ENCODE data around the gene MACROD2. TPM values are rescaled to one million over a fixed set of nuclear protein-coding genes. Genes with fewer than 3 reads are reported as not detected.

Gene MACROD2
- total and polyA plus RNA-seq, 2 donors (not counting 1 experiment from before 2014, with no cell fraction given) = 5.3 to 6.7 TPM

- Mint-ChIP-seq H3K27ac (no peak overlapping the region), H3K9me3 (ENCODE audit: insufficient read depth) (no peaks in the 10 kb centered on the region), H3K4me3 (no peak overlapping the region), H3K27me3 (no peaks in the 10 kb centered on the region), H3K4me1 (no peaks in the 10 kb centered on the region)
- no peak overlapping the region for H3K27ac ChIP-seq (ENCODE audit: low read length in 2 of 2)
- intact Hi-C loops (cut with micrococcal nuclease) = no loop called here
- no peaks in the 10 kb centered on the region for H3K4me1 ChIP-seq (ENCODE audit: control insufficient read depth in 2 of 2, insufficient read depth in 2 of 2, low read length in 2 of 2)
- H3K4me3 ChIP-seq (ENCODE audit: control extremely low read depth in 1 of 5, extremely low read depth in 1 of 5, insufficient read depth in 1 of 5, low read depth in 2 of 5, low read length in 4 of 5) = no peak overlapping the region
- 83% methylated on average over 1 of the region's 3 CpGs for WGBS (ENCODE audit: insufficient coverage)
- no peaks in the 10 kb centered on the region for H4K20me1 ChIP-seq (ENCODE audit: control insufficient read depth, insufficient read depth, low read length, poor library complexity, severe bottlenecking)
- no peaks in the 10 kb centered on the region for H3K79me2 ChIP-seq (ENCODE audit: control insufficient read depth, insufficient read depth, low read length)
- no peak overlapping the region for H3K9ac ChIP-seq (ENCODE audit: low read length)
- no peaks in the 10 kb centered on the region for H3K36me3 ChIP-seq (replicated peaks in 1 of 2; ENCODE audit: control extremely low read depth in 1 of 2, control insufficient read depth in 1 of 2, extremely low read depth in 1 of 2, insufficient read depth in 2 of 2, low read length in 1 of 2)
- POLR2A ChIA-PET = no interaction called here
- TF ChIP-seq CTCF (IDR thresholded peaks at IDR 0.05) (no peak), EZH2 (IDR thresholded peaks at IDR 0.05; ENCODE audit: borderline replicate concordance, insufficient read depth, low read depth, low read length, poor library complexity, severe bottlenecking) (no peak)
- DNase-seq (no peak), ATAC-seq (ENCODE audit: low read depth) (no peak)
- no peak overlapping the region for H2AFZ ChIP-seq (ENCODE audit: insufficient read depth, low read depth, low read length, poor library complexity, severe bottlenecking)
- H3K9me3 ChIP-seq (ENCODE audit: control extremely low read depth in 1 of 3, control insufficient read depth in 2 of 3, insufficient read depth in 1 of 3, low read length in 2 of 3) = peaks cover 0 to 2% (median 0%) of the 10 kb centered on the region in 3 donors
- H3K27me3 ChIP-seq (replicated peaks in 1 of 4; ENCODE audit: control extremely low read depth in 1 of 4, control insufficient read depth in 3 of 4, insufficient read depth in 4 of 4, low read length in 3 of 4) = no peaks in the 10 kb centered on the region
- H3K4me2 ChIP-seq (replicated peaks; ENCODE audit: low read depth, low read length, poor library complexity, severe bottlenecking) = no peak overlapping the region
- CTCF ChIA-PET = no interaction called here
These were observed 1410.8 kb downstream of the MACROD2 start for GRCh38 chr20:15406072-15406471.

GRCh38 chr20:15411781-15412180 lies 1416.5 kb downstream of the MACROD2 start:
- DNase-seq = no peak
- intact Hi-C loops (cut with micrococcal nuclease) = no loop called here
- Histone ChIP-seq H3K27me3 (replicated peaks in 1 of 4; ENCODE audit: control extremely low read depth in 1 of 4, control insufficient read depth in 3 of 4, insufficient read depth in 4 of 4, low read length in 3 of 4) (no peaks in the 10 kb centered on the region), H2AFZ (ENCODE audit: insufficient read depth, low read depth, low read length, poor library complexity, severe bottlenecking) (no peak overlapping the region), H3K9me3 (ENCODE audit: control extremely low read depth in 1 of 3, control insufficient read depth in 2 of 3, insufficient read depth in 1 of 3, low read length in 2 of 3) (no peaks in the 10 kb centered on the region), H3K27ac (ENCODE audit: low read length in 2 of 2) (no peak overlapping the region), H3K4me2 (replicated peaks; ENCODE audit: low read depth, low read length, poor library complexity, severe bottlenecking) (no peak overlapping the region), H3K4me1 (ENCODE audit: control insufficient read depth in 2 of 2, insufficient read depth in 2 of 2, low read length in 2 of 2) (no peaks in the 10 kb centered on the region), H3K36me3 (replicated peaks in 1 of 2; ENCODE audit: control extremely low read depth in 1 of 2, control insufficient read depth in 1 of 2, extremely low read depth in 1 of 2, insufficient read depth in 2 of 2, low read length in 1 of 2) (no peaks in the 10 kb centered on the region), H3K9ac (ENCODE audit: low read length) (no peak overlapping the region), H3K4me3 (ENCODE audit: control extremely low read depth in 1 of 5, extremely low read depth in 1 of 5, insufficient read depth in 1 of 5, low read depth in 2 of 5, low read length in 4 of 5) (no peak overlapping the region), H4K20me1 (ENCODE audit: control insufficient read depth, insufficient read depth, low read length, poor library complexity, severe bottlenecking) (no peaks in the 10 kb centered on the region), H3K79me2 (ENCODE audit: control insufficient read depth, insufficient read depth, low read length) (no peaks in the 10 kb centered on the region)
- no peaks in the 10 kb centered on the region for H3K9me3 Mint-ChIP-seq (ENCODE audit: insufficient read depth)
- no peak overlapping the region for H3K4me3 Mint-ChIP-seq
- TF ChIP-seq CTCF (IDR thresholded peaks at IDR 0.05) (no peak), EZH2 (IDR thresholded peaks at IDR 0.05; ENCODE audit: borderline replicate concordance, insufficient read depth, low read depth, low read length, poor library complexity, severe bottlenecking) (no peak)
- H3K4me1 Mint-ChIP-seq = no peaks in the 10 kb centered on the region
- no peak for ATAC-seq (ENCODE audit: low read depth)
- WGBS (ENCODE audit: insufficient coverage) = no CpG with 5 or more reads among the region's 3 CpGs
- no peaks in the 10 kb centered on the region for H3K27me3 Mint-ChIP-seq
- ChIA-PET POLR2A (no interaction called here), CTCF (interaction anchor here (0.7 kb wide), 1 partner anchor 155 kb away, joined by 3 read pairs; no protein-coding TSS in a partner anchor)
- H3K27ac Mint-ChIP-seq = no peak overlapping the region
